ENCODE data around the gene RMDN2.

- TF ChIP-seq CTCF (IDR thresholded peaks at IDR 0.05) (no peak), POLR2A (IDR thresholded peaks at IDR 0.05) (no peak)
These were observed 4.5 kb upstream of the RMDN2 start for GRCh38 chr2:37920570-37920969.
